CD4-positive, alpha-beta memory T cell (primary cell): Measurements from ENCODE around the gene PRDM10. TPM values are rescaled to one million over a fixed set of nuclear protein-coding genes. Genes with fewer than 3 reads are reported as not detected.

ENCODE experiments used
- CTCF ChIA-PET: fragments of 350-600 bp; sonication (Branson Sonifier 250); formaldehyde crosslinking; loops from one replicate; lab custom pipeline; 2021; ENCODE audit warnings: inconsistent platforms; ENCODE audit not compliant: partially characterized antibody; lab: Charles Lee
- POLR2A ChIA-PET: fragments of 350-600 bp; sonication (Branson Sonifier 250); formaldehyde crosslinking; loops from one replicate; lab custom pipeline; 2021; ENCODE audit not compliant: partially characterized antibody; lab: Charles Lee
- DNase-seq, 5 donors: peaks; one replicate each; pipeline versions ENCODE4 v3.0.0 to v3.0.0-alpha.2; 2020 to 2022; ENCODE audit warnings: mixed read lengths in 1 of 5
- H3K27ac ChIP-seq: one replicate; pipeline ENCODE4 v1.7.0; 2013; ENCODE audit warnings: low read depth, low read length
- H3K27me3 ChIP-seq: 2 replicates; pipeline ENCODE4 v1.7.0; 2013; ENCODE audit warnings: mild to moderate bottlenecking, low read length, moderate library complexity; ENCODE audit not compliant: insufficient read depth
- H3K36me3 ChIP-seq: 2 replicates; pipeline ENCODE4 v1.7.0; 2013; ENCODE audit warnings: mild to moderate bottlenecking, low read length, moderate library complexity; ENCODE audit not compliant: insufficient read depth
- H3K4me1 ChIP-seq: 2 replicates; pipeline ENCODE4 v1.7.0; 2013; ENCODE audit warnings: mild to moderate bottlenecking, low read length, moderate library complexity; ENCODE audit not compliant: insufficient read depth
- H3K4me3 ChIP-seq, 2 donors: one replicate each; pipeline ENCODE4 v1.7.0; 2013; ENCODE audit warnings: low read length in 2 of 2, mild to moderate bottlenecking in 1 of 2
- H3K9me3 ChIP-seq, 2 donors: one replicate each; pipeline ENCODE4 v1.7.0; 2013; ENCODE audit warnings: low read length in 2 of 2, control low read depth in 1 of 2; ENCODE audit not compliant: control insufficient read depth in 1 of 2
- H3K27ac Mint-ChIP-seq, 7 donors: one replicate each; pipeline ENCODE4 v1.8.0; 2020 to 2021; ENCODE audit warnings: mixed read lengths in 7 of 7, mild to moderate bottlenecking in 6 of 7, inconsistent platforms in 3 of 7, moderate library complexity in 3 of 7
- H3K27me3 Mint-ChIP-seq, 2 donors: one replicate each; pipeline ENCODE4 v1.8.0; 2020 to 2021; ENCODE audit warnings: mixed read lengths in 2 of 2
- H3K36me3 Mint-ChIP-seq, 2 donors: one replicate each; pipeline ENCODE4 v1.8.0; 2020 to 2021; ENCODE audit warnings: mixed read lengths in 2 of 2, inconsistent platforms in 1 of 2, mild to moderate bottlenecking in 1 of 2
- H3K4me1 Mint-ChIP-seq, 4 donors: one replicate each; pipeline ENCODE4 v1.8.0; 2020 to 2021; ENCODE audit warnings: mixed read lengths in 4 of 4, mild to moderate bottlenecking in 1 of 4
- H3K4me3 Mint-ChIP-seq, 8 donors: one replicate each; pipeline ENCODE4 v1.8.0; 2020 to 2021; ENCODE audit warnings: mixed read lengths in 8 of 8, mild to moderate bottlenecking in 7 of 8, moderate library complexity in 6 of 8, inconsistent platforms in 3 of 8
- H3K9me3 Mint-ChIP-seq, 8 donors: one replicate each; pipeline ENCODE4 v1.8.0; 2020 to 2021; ENCODE audit warnings: mixed read lengths in 8 of 8, mild to moderate bottlenecking in 5 of 8, inconsistent platforms in 3 of 8, moderate library complexity in 1 of 8
- intact Hi-C: fragments of 100-400 bp; cut with micrococcal nuclease; formaldehyde crosslinking; loops from one replicate; pipeline ENCODE4 v1.15.1; 2023
- polyA plus RNA-seq, 2 donors: library from polyadenylated mRNA; unstranded; fragments of 300-500 nt; fragmentation: Illumina TruSeq; gene quantifications; one replicate each; pipeline ENCODE4 v1.2.3, GENCODE V29; 2021
- total RNA-seq, 2 experiments: library from RNA; stranded (reverse); gene quantifications; one replicate each; pipeline ENCODE4 v1.2.3, GENCODE V29; 2021

PRDM10 gene
- total and polyA plus RNA-seq, 4 experiments from 2014 or later, result 1.3 to 13.0 (median 7.8) TPM

- DNase-seq, result no peak
- Mint-ChIP-seq H3K36me3 (peaks cover 46 to 53% of the 10 kb centered on the region in 2 donors), H3K9me3 (no peaks in the 10 kb centered on the region), H3K27ac (peak overlapping the region in 1 of 7 donors; percentile 65), H3K4me1 (peaks cover 0 to 4% (median 0%) of the 10 kb centered on the region in 4 donors), H3K4me3 (no peak overlapping the region), H3K27me3 (no peaks in the 10 kb centered on the region)
- Histone ChIP-seq H3K9me3 (no peaks in the 10 kb centered on the region), H3K27ac (no peak overlapping the region), H3K27me3 (no peaks in the 10 kb centered on the region), H3K4me3 (no peak overlapping the region), H3K4me1 (no peaks in the 10 kb centered on the region), H3K36me3 (peaks cover 10% of the 10 kb centered on the region)
- ChIA-PET POLR2A (interaction anchor here (0.6 kb wide), 1 partner anchor 71 kb away, joined by 5 read pairs; no protein-coding TSS in a partner anchor), CTCF (interaction anchor here (8.8 kb wide), 1 partner anchor 198 kb away, joined by 120 read pairs; no protein-coding TSS in a partner anchor)
- intact Hi-C loops, result no loop called here
These were observed 70.1 kb downstream of the PRDM10 start for GRCh38 chr11:129932381-129933067.

GRCh38 chr11:129930743-129931142 lies 71.9 kb downstream of the PRDM10 start:
- Histone ChIP-seq H3K27me3 (no peaks in the 10 kb centered on the region), H3K4me1 (no peaks in the 10 kb centered on the region), H3K27ac (no peak overlapping the region), H3K36me3 (peaks cover 10% of the 10 kb centered on the region), H3K9me3 (no peaks in the 10 kb centered on the region), H3K4me3 (no peak overlapping the region)
- DNase-seq, result no peak
- ChIA-PET POLR2A (interaction anchor here (0.8 kb wide), 1 partner anchor 26 kb away, joined by 3 read pairs; no protein-coding TSS in a partner anchor), CTCF (interaction anchor here (1.6 to 8.8 kb wide), 2 partner anchors 9 to 200 kb away, joined by 5 to 120 read pairs; no protein-coding TSS in a partner anchor)
- Mint-ChIP-seq H3K36me3 (peaks cover 37 to 55% of the 10 kb centered on the region in 2 donors), H3K9me3 (no peaks in the 10 kb centered on the region), H3K27ac (no peak overlapping the region), H3K4me1 (peaks cover 0 to 4% (median 0%) of the 10 kb centered on the region in 4 donors), H3K4me3 (no peak overlapping the region), H3K27me3 (no peaks in the 10 kb centered on the region)
- intact Hi-C loops, result no loop called here

- ChIA-PET CTCF (interaction anchor here (1.6 to 8.8 kb wide), 2 partner anchors 9 to 200 kb away, joined by 5 to 120 read pairs; no protein-coding TSS in a partner anchor), POLR2A (interaction anchor here (0.8 kb wide), 1 partner anchor 25 kb away, joined by 3 read pairs; no protein-coding TSS in a partner anchor)
- H3K27me3 Mint-ChIP-seq, result no peaks in the 10 kb centered on the region
- H3K36me3 ChIP-seq, result peaks cover 10% of the 10 kb centered on the region
- no peaks in the 10 kb centered on the region for H3K4me1 ChIP-seq
- H3K9me3 ChIP-seq, result no peaks in the 10 kb centered on the region
- H3K4me3 ChIP-seq, result no peak overlapping the region
- no peak overlapping the region for H3K27ac Mint-ChIP-seq
- H3K27me3 ChIP-seq, result no peaks in the 10 kb centered on the region
- H3K9me3 Mint-ChIP-seq, result no peaks in the 10 kb centered on the region
- peaks cover 37 to 56% of the 10 kb centered on the region in 2 donors for H3K36me3 Mint-ChIP-seq
- H3K4me3 Mint-ChIP-seq, result no peak overlapping the region
- intact Hi-C loops, result no loop called here
- DNase-seq, result no peak
- H3K4me1 Mint-ChIP-seq, result peaks cover 0 to 4% (median 0%) of the 10 kb centered on the region in 4 donors
- H3K27ac ChIP-seq, result no peak overlapping the region
These were observed 72.3 kb downstream of the PRDM10 start for GRCh38 chr11:129930296-129930695.

- POLR2A ChIA-PET, result no interaction called here
These were observed 72.9 kb downstream of the PRDM10 start for GRCh38 chr11:129929721-129930120.

GRCh38 chr11:129928923-129929692 lies 73.5 kb downstream of the PRDM10 start:
- H3K9me3 ChIP-seq, result no peaks in the 10 kb centered on the region
- Mint-ChIP-seq H3K4me1 (peaks cover 0 to 4% (median 0%) of the 10 kb centered on the region in 4 donors), H3K27ac (peak overlapping the region in 2 of 7 donors; percentile 6 to 51), H3K36me3 (peaks cover 36 to 50% of the 10 kb centered on the region in 2 donors), H3K4me3 (no peak overlapping the region), H3K27me3 (no peaks in the 10 kb centered on the region), H3K9me3 (no peaks in the 10 kb centered on the region)
- no peak overlapping the region for H3K4me3 ChIP-seq
- no peak for DNase-seq
- POLR2A ChIA-PET, result no interaction called here
- CTCF ChIA-PET, result interaction anchor here (1.6 to 8.8 kb wide), 2 partner anchors 7 to 201 kb away, joined by 5 to 120 read pairs; no protein-coding TSS in a partner anchor
- intact Hi-C loops, result no loop called here
- no peaks in the 10 kb centered on the region for H3K27me3 ChIP-seq
- H3K27ac ChIP-seq, result no peak overlapping the region
- no peaks in the 10 kb centered on the region for H3K4me1 ChIP-seq
- H3K36me3 ChIP-seq, result peaks cover 10% of the 10 kb centered on the region

More at GRCh38 chr11:129929721-129930120, 72.9 kb downstream of the PRDM10 start:
- no peaks in the 10 kb centered on the region for H3K9me3 Mint-ChIP-seq
- no peak overlapping the region for H3K4me3 ChIP-seq
- H3K27ac Mint-ChIP-seq, result no peak overlapping the region
- no peak for DNase-seq
- no peaks in the 10 kb centered on the region for H3K27me3 ChIP-seq
- peaks cover 10% of the 10 kb centered on the region for H3K36me3 ChIP-seq
- no peaks in the 10 kb centered on the region for H3K27me3 Mint-ChIP-seq
- H3K4me1 ChIP-seq, result no peaks in the 10 kb centered on the region
- peaks cover 0 to 4% (median 0%) of the 10 kb centered on the region in 4 donors for H3K4me1 Mint-ChIP-seq
- H3K4me3 Mint-ChIP-seq, result no peak overlapping the region
- intact Hi-C loops, result no loop called here
- CTCF ChIA-PET, result interaction anchor here (1.6 to 8.8 kb wide), 2 partner anchors 8 to 201 kb away, joined by 5 to 120 read pairs; no protein-coding TSS in a partner anchor
- no peak overlapping the region for H3K27ac ChIP-seq
- H3K9me3 ChIP-seq, result no peaks in the 10 kb centered on the region
- peaks cover 38 to 54% of the 10 kb centered on the region in 2 donors for H3K36me3 Mint-ChIP-seq

GRCh38 chr11:129922674-129923073 lies 80.0 kb downstream of the PRDM10 start:
- H3K27me3 ChIP-seq, result no peaks in the 10 kb centered on the region
- ChIA-PET POLR2A (interaction anchor here (0.7 to 1.6 kb wide), 3 partner anchors 61 to 209 kb away, joined by 3 to 7 read pairs (median 4); no protein-coding TSS in a partner anchor), CTCF (interaction anchor here (0.7 to 6.1 kb wide), 14 partner anchors 7 to 214 kb away, joined by 3 to 137 read pairs (median 4); no protein-coding TSS in a partner anchor)
- H3K36me3 ChIP-seq, result peaks cover 7% of the 10 kb centered on the region
- H3K4me3 Mint-ChIP-seq, result no peak overlapping the region
- H3K27me3 Mint-ChIP-seq, result no peaks in the 10 kb centered on the region
- no peaks in the 10 kb centered on the region for H3K9me3 ChIP-seq
- H3K4me1 Mint-ChIP-seq, result peaks cover 3 to 5% (median 4%) of the 10 kb centered on the region in 4 donors
- H3K9me3 Mint-ChIP-seq, result no peaks in the 10 kb centered on the region
- H3K27ac Mint-ChIP-seq, result peak overlapping the region in 2 of 7 donors; percentile 1 to 2
- no peak overlapping the region for H3K27ac ChIP-seq
- peaks cover 20 to 25% of the 10 kb centered on the region in 2 donors for H3K36me3 Mint-ChIP-seq
- peaks cover 10% of the 10 kb centered on the region for H3K4me1 ChIP-seq
- no peak for DNase-seq
- no peak overlapping the region for H3K4me3 ChIP-seq
- intact Hi-C loops, result loop anchor here (1.0 to 2.0 kb wide), 4 partner anchors 80 to 210 kb away; partner anchors contain the start of genes APLP2 and PRDM10
